Vein endothelial cell (primary cell): ENCODE results near the gene GPAT2. TPM values are rescaled to one million over a fixed set of nuclear protein-coding genes. Genes with fewer than 3 reads are reported as not detected.

Experiments used
- small RNA-seq: library from RNA; depleted of rRNA; stranded (forward); fragments of <200 nt; gene quantifications from one replicate; pipeline ENCODE3, GENCODE V24; 2012
- total RNA-seq: library from RNA; depleted of rRNA; stranded (reverse); fragments of >200 nt; gene quantifications from 2 replicates; pipeline ENCODE4 v1.2.3, GENCODE V29; 2012

GPAT2 gene, protein sequence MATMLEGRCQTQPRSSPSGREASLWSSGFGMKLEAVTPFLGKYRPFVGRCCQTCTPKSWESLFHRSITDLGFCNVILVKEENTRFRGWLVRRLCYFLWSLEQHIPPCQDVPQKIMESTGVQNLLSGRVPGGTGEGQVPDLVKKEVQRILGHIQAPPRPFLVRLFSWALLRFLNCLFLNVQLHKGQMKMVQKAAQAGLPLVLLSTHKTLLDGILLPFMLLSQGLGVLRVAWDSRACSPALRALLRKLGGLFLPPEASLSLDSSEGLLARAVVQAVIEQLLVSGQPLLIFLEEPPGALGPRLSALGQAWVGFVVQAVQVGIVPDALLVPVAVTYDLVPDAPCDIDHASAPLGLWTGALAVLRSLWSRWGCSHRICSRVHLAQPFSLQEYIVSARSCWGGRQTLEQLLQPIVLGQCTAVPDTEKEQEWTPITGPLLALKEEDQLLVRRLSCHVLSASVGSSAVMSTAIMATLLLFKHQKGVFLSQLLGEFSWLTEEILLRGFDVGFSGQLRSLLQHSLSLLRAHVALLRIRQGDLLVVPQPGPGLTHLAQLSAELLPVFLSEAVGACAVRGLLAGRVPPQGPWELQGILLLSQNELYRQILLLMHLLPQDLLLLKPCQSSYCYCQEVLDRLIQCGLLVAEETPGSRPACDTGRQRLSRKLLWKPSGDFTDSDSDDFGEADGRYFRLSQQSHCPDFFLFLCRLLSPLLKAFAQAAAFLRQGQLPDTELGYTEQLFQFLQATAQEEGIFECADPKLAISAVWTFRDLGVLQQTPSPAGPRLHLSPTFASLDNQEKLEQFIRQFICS
- 12.8 and 18.3 TPM in 2 replicates for total RNA-seq

DNA sequence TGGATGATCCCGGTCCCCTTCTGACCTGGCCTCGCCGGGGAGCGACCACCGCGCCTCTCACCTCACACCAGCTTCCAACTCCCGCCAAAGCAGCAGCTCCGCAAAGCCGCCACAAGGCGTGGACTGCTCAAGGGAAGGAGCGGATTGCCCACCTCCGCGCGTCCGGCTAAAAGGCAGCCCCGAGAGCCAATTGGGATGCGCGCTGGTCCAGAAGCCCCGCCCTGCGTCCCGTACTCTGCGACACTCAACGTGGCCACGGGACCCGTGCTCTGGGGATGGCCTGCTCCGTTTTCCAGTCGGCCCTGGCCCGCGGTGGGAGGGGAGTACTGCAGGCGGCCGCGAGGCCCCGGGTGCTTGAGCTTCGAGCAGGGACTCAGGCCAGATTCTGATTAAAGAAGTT lies at the start of gene GPAT2:
TSS of gene GPAT2 (minus strand) at position 125 of the 400 bp plus-strand sequence. CDS start 2,557 bp downstream, outside the sequence.

DNA sequence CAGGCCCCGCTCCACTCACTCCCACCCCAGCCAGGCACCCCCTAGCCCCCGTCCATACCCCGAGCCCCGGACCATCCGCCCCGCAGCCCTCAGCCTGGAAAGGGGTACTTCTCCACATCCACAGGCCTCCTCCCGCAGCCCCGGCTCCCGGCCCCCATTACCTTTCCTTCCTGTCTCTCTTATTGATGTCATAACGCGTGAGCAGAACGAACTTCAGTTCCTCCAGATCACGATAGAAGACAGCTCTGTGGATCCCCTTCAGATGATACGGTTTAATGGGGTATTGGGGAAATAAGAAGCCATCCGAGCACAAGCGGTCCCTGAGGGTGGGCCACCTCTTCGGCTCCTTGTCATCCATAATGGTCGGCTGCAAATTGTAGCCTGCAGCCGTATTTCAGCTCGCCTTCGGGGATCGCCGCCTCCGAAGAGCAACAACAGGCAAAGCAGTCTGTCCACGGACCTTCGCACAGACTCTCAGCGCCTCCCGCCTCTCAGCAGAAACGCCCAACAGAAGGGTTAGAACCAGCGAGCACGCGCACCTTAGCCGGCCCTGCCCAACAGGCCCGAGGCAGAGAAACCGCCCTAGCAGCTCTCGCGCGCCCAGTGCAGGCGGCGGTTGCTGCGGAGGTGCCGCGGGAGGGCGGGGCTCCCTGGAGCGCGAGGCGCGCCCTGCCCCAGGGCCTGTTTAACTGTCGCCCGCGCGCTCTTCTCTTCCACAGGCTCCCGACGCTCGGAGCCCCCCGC lies 43.2 kb downstream of the GPAT2 start, which contains the start of gene ANKRD36C:
TSS of gene ANKRD36C (minus strand) at position 474 of the 744 bp plus-strand sequence. CDS start at position 358, 116 bp downstream.

Small RNAs within 50 kb of the gene (small RNA-seq; reads per million reads assigned to genes)
- gene RN7SL210P = not detected

Other genes starting within 250 kb of the GPAT2 start
- gene ANKRD36C, start 43.1 kb downstream of the GPAT2 start, total RNA-seq = 56.2 and 104 TPM in 2 replicates
- gene ADRA2B, start 81.7 kb upstream of the GPAT2 start, total RNA-seq = under 0.01 TPM in 1 of 2 replicates, not detected in the other
- not detected in 2 replicates for gene ASTL, start 103.6 kb upstream of the GPAT2 start, total RNA-seq
- gene DUSP2, start 110.5 kb upstream of the GPAT2 start, total RNA-seq = 0.33 and 1.7 TPM in 2 replicates
- gene STARD7, start 173.9 kb upstream of the GPAT2 start, total RNA-seq = 188 and 224 TPM in 2 replicates
- gene TMEM127, start 231.1 kb upstream of the GPAT2 start, total RNA-seq = 41.2 and 43.4 TPM in 2 replicates
- 88.9 and 125 TPM in 2 replicates for gene CIAO1, start 231.3 kb upstream of the GPAT2 start, total RNA-seq